ENCODE measurements around the gene NXF1. TPM values are rescaled to one million over a fixed set of nuclear protein-coding genes. Genes with fewer than 3 reads are reported as not detected.

NXF1 gene
- total and polyA plus RNA-seq, 2 of the 13 experiments (the other 11 are each of a cell fraction or from before 2014, with no cell fraction given), result 30.4 to 30.9 TPM

DNA sequence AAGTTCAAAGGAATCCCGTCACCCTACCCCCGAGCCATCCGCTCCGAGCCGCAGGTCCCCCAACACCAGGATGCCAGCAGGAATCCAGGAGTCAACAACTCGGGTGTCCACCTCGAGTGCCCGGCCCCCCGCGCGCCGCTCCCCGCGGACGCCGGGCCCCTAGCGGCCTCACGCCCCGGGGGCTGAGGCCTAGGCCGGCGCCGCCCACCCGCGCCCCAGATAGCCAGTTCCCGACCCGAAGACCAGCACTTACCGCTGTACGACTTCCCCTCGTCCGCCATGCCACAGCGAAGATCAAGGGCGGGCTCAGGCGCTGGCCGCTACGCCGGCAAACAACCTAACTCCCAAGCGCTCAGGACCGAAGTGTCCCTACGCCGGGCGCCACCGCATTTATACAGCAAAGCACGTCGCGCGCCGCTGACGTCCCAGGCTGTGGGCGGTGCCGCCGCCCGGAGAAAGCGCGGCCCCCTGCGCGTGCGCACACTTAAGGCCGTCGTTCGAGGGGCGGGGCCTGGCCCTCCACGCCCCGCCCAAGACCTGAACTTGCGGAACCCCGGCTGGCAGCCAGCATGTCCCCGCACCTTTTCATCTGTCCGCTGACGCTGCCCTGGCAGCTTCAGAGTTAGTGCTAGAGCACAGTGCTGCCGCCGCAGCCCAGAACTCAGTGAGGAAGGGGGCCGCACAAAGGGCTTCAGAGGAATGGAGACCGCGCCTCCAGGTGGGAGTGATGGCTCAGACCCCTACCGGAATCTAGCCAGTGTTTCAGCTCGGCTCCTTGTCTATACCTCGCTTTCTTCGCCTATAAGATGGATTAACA is at the start of gene NXF1 (continued):
- TF ChIP-seq ZNF335 (CRISPR knock-in tag; IDR thresholded peaks at IDR 0.05) (peak; percentile 76; the same call in 1 of the 2 replicates), ATF7-NPFF (CRISPR knock-in tag; IDR thresholded peaks at IDR 0.05; ENCODE audit: low read depth) (peak; percentile 97), NKX3-1 (CRISPR knock-in tag; IDR thresholded peaks at IDR 0.05) (peak; percentile 89), ZNF317 (CRISPR knock-in tag; IDR thresholded peaks at IDR 0.05) (peak; percentile 77; the same call in 1 of the 2 replicates), ZNF547 (CRISPR knock-in tag; IDR thresholded peaks at IDR 0.05) (peak; percentile 81), CCDC6 (CRISPR knock-in tag; IDR thresholded peaks at IDR 0.05) (peak; percentile 51; the same call in 1 of the 2 replicates), ZSCAN30 (CRISPR knock-in tag; IDR thresholded peaks at IDR 0.05) (no peak), ZNF333 (CRISPR knock-in tag; IDR thresholded peaks at IDR 0.05; ENCODE audit: borderline replicate concordance) (peak; percentile 61; the same call in 1 of the 2 replicates), JDP2 (CRISPR knock-in tag; IDR thresholded peaks at IDR 0.05; ENCODE audit: borderline replicate concordance) (no peak), ZNF775 (CRISPR knock-in tag; IDR thresholded peaks at IDR 0.05; ENCODE audit: borderline replicate concordance) (no peak), ISX (CRISPR knock-in tag; conservative IDR thresholded peaks at IDR 0.05) (no peak), ZKSCAN1 (IDR thresholded peaks at IDR 0.05; ENCODE audit: low read length) (no peak), ZNF383 (CRISPR knock-in tag; IDR thresholded peaks at IDR 0.05; ENCODE audit: borderline replicate concordance) (no peak), ZNF10 (CRISPR knock-in tag; IDR thresholded peaks at IDR 0.05; ENCODE audit: borderline replicate concordance, low read depth) (no peak), SP140L (CRISPR knock-in tag; IDR thresholded peaks at IDR 0.05; ENCODE audit: borderline replicate concordance) (0 out of 2 replicates have a peak, but pooled peaks have one; percentile 72), HNRNPK (IDR thresholded peaks at IDR 0.05; ENCODE audit: low read depth, low read length, poor library complexity, severe bottlenecking) (peak; percentile 51)
- TF ChIP-seq, protein P1, sequence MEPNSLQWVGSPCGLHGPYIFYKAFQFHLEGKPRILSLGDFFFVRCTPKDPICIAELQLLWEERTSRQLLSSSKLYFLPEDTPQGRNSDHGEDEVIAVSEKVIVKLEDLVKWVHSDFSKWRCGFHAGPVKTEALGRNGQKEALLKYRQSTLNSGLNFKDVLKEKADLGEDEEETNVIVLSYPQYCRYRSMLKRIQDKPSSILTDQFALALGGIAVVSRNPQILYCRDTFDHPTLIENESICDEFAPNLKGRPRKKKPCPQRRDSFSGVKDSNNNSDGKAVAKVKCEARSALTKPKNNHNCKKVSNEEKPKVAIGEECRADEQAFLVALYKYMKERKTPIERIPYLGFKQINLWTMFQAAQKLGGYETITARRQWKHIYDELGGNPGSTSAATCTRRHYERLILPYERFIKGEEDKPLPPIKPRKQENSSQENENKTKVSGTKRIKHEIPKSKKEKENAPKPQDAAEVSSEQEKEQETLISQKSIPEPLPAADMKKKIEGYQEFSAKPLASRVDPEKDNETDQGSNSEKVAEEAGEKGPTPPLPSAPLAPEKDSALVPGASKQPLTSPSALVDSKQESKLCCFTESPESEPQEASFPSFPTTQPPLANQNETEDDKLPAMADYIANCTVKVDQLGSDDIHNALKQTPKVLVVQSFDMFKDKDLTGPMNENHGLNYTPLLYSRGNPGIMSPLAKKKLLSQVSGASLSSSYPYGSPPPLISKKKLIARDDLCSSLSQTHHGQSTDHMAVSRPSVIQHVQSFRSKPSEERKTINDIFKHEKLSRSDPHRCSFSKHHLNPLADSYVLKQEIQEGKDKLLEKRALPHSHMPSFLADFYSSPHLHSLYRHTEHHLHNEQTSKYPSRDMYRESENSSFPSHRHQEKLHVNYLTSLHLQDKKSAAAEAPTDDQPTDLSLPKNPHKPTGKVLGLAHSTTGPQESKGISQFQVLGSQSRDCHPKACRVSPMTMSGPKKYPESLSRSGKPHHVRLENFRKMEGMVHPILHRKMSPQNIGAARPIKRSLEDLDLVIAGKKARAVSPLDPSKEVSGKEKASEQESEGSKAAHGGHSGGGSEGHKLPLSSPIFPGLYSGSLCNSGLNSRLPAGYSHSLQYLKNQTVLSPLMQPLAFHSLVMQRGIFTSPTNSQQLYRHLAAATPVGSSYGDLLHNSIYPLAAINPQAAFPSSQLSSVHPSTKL (CRISPR knock-in tag; IDR thresholded peaks at IDR 0.05), result peak; percentile 60
- TF ChIP-seq, protein P2, sequence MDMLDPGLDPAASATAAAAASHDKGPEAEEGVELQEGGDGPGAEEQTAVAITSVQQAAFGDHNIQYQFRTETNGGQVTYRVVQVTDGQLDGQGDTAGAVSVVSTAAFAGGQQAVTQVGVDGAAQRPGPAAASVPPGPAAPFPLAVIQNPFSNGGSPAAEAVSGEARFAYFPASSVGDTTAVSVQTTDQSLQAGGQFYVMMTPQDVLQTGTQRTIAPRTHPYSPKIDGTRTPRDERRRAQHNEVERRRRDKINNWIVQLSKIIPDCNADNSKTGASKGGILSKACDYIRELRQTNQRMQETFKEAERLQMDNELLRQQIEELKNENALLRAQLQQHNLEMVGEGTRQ (IDR thresholded peaks at IDR 0.05; ENCODE audit: low read depth, low read length), result no peak
- TF ChIP-seq, protein P2 (CRISPR knock-in tag; IDR thresholded peaks at IDR 0.05; ENCODE audit: borderline replicate concordance), result no peak; the same call in 1 of the 2 replicates
- TF ChIP-seq, protein P3, sequence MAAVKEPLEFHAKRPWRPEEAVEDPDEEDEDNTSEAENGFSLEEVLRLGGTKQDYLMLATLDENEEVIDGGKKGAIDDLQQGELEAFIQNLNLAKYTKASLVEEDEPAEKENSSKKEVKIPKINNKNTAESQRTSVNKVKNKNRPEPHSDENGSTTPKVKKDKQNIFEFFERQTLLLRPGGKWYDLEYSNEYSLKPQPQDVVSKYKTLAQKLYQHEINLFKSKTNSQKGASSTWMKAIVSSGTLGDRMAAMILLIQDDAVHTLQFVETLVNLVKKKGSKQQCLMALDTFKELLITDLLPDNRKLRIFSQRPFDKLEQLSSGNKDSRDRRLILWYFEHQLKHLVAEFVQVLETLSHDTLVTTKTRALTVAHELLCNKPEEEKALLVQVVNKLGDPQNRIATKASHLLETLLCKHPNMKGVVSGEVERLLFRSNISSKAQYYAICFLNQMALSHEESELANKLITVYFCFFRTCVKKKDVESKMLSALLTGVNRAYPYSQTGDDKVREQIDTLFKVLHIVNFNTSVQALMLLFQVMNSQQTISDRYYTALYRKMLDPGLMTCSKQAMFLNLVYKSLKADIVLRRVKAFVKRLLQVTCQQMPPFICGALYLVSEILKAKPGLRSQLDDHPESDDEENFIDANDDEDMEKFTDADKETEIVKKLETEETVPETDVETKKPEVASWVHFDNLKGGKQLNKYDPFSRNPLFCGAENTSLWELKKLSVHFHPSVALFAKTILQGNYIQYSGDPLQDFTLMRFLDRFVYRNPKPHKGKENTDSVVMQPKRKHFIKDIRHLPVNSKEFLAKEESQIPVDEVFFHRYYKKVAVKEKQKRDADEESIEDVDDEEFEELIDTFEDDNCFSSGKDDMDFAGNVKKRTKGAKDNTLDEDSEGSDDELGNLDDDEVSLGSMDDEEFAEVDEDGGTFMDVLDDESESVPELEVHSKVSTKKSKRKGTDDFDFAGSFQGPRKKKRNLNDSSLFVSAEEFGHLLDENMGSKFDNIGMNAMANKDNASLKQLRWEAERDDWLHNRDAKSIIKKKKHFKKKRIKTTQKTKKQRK (IDR thresholded peaks at IDR 0.05; ENCODE audit: low read length), result no peak
